Fibroblast of skin of back (primary cell): ENCODE measurements around the gene PCMT1.

Experiments
- DNase-seq: peaks from one replicate; pipeline ENCODE4 v3.0.0-alpha.2; 2013

PCMT1 gene

GRCh38 chr6:149855741-149856140 lies 106.2 kb downstream of the PCMT1 start:
- DNase-seq: no peak

GRCh38 chr6:149856256-149856994 lies 106.9 kb downstream of the PCMT1 start:
- DNase-seq: no peak

DNA sequence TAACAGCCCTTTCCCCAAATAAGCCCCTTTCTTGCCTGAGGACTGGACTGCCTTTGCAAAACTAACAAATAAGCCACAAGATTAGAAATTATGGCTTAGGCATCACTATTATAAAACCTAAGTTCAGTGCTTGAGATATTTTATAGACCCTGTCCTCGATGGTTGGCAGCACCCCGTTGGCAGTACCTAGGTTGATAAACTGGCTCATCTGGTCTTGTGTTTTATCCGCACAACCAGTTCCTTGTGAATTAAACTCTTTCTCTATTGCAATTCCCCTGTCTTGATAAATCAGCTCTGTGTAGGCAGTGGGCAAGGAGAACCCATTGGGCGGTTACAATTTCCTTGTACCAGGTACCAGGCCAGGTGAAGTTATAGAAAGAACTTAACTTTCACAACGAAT lies 108.0 kb downstream of the PCMT1 start:
- no peak for DNase-seq

DNA sequence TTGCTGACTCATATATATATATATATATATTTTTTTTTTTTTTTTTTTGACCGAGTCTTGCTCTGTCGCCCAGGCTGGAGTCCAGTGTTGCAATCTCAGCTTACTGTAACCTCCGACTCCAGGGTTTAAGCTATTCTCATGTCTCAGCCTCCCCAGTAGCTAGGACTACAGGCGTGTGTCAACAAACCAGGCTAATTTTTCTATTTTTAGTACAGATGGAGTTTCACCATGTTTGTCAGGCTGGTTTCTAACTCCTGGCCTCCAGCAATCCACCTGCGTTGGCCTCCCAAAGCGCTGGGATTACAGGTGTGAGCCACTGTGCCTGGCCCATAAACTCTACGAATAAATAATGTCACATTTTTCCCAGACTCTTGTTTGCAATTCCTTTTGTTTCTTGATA lies 109.8 kb downstream of the PCMT1 start:
- DNase-seq: peak; percentile 95

DNA sequence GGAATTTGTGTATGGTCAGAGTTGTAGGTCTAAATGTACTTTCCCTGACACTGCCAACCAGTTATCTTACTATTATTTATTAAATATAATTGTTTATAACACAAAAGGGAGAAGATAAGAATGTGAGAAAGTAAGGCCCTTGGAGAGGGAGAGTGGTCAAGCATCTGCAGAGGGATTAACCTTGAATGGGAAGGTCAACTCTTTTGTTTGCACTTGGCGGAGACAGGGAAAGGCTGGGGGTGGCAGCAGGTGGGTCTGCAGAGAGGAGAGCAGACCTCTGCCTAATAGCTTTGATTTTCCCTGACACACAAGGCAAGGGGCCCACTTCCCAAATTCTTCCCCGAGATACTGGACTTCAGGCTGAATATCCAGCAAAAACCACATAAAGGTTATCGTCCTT lies 110.4 kb downstream of the PCMT1 start:
- DNase-seq: no peak

DNA sequence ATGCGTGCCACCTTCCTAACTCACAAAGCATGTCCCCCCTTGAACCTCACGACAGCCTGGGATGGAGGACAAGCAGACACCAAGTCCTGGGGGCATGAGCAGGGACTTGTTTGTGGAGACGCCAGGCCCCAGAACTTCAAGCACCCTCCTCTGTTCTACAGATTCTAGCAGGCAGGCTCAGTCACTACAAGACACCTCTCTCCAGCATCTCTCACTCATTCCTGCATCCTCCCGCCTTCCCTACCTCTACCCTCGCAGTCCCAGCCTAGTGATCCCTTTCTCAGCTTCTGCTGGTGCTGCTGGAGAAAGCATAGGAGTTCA lies 110.9 kb downstream of the PCMT1 start:
- DNase-seq: no peak
